22Rv1 (cell line): ENCODE data around the gene SLC35F3.

Source experiments
- CTCF ChIP-seq: fragments of 450-650 bp; IDR thresholded peaks from 2 replicates; pipeline ENCODE4 v1.5.1; 2017; ENCODE audit warnings: mild to moderate bottlenecking
- ZFX ChIP-seq: fragments of 450-650 bp; IDR thresholded peaks from 2 replicates; pipeline ENCODE4 v1.6.1; 2017; ENCODE audit warnings: antibody characterized with exemption, borderline replicate concordance

DNA sequence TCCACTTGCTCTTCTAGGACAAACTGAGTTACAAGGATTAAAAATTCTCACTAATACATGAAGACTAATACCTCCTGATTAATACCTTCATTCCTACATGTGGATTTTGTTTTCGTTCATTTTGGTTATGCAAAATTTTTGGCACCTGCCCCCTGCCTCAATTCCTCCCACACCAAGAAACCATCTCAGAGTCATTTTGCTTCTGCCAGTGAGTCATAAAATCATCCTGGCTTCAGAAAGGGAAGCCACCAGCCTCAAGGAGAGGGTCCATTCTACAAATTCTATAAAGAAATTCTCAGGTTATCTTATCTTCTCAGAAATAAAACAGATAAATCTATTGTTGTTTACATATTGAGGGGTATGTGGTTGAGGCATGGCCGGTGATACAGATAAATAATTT lies 365.6 kb downstream of the SLC35F3 start:
- TF ChIP-seq CTCF = no peak
- no peak for TF ChIP-seq ZFX
